ENCODE measurements around the gene INPPL1. TPM values are rescaled to one million over a fixed set of nuclear protein-coding genes. Genes with fewer than 3 reads are reported as not detected.
A peak's percentile ranks its signal among the peaks of the same experiment; 100 is the strongest.

INPPL1 gene
- total RNA-seq, 1 experiment from 2014 or later, result 90.2 TPM

- intact Hi-C loops (cut with micrococcal nuclease), result loop anchor here (1.0 to 2.0 kb wide), 2 partner anchors 41 to 121 kb away; partner anchors contain the start of gene LAMTOR1
- ChIA-PET POLR2A (interaction anchor here (0.7 to 3.8 kb wide), 29 partner anchors 10 to 295 kb away, joined by 3 to 27 read pairs (median 4); partner anchors contain the start of genes ANAPC15, RNF121 and XNDC1N), CTCF (interaction anchor here (0.7 to 2.3 kb wide), 8 partner anchors 12 to 252 kb away, joined by 3 to 11 read pairs (median 4); no protein-coding TSS in a partner anchor)
- TF ChIP-seq CTCF (IDR thresholded peaks at IDR 0.05; ENCODE audit: unreplicated experiment), result no peak
- Mint-ChIP-seq H3K27me3 (ENCODE audit: insufficient read depth, unreplicated experiment) (no peaks in the 10 kb centered on the region), H3K4me3 (ENCODE audit: unreplicated experiment) (peak overlapping the region; percentile 87), H3K36me3 (ENCODE audit: insufficient read depth, unreplicated experiment) (peaks cover 10% of the 10 kb centered on the region), H3K27ac (ENCODE audit: low read depth, unreplicated experiment) (peak overlapping the region; percentile 84), H3K4me1 (ENCODE audit: insufficient read depth, unreplicated experiment) (peaks cover 8% of the 10 kb centered on the region), H3K9me3 (ENCODE audit: unreplicated experiment) (no peaks in the 10 kb centered on the region)
- BruUV-seq (replicated peaks), result no TSS peak
- peak; percentile 69 for DNase-seq (ENCODE audit: unreplicated experiment)
Observed at GRCh38 chr11:72223615-72224563, 678 bp upstream of the INPPL1 start.

GRCh38 chr11:72225411-72225951, 914 bp downstream of the INPPL1 start:
- no peaks in the 10 kb centered on the region for H3K9me3 Mint-ChIP-seq (ENCODE audit: unreplicated experiment)
- H3K4me3 Mint-ChIP-seq (ENCODE audit: unreplicated experiment), result peak overlapping the region; percentile 87
- peaks cover 23% of the 10 kb centered on the region for H3K36me3 Mint-ChIP-seq (ENCODE audit: insufficient read depth, unreplicated experiment)
- no peak for TF ChIP-seq CTCF (IDR thresholded peaks at IDR 0.05; ENCODE audit: unreplicated experiment)
- DNase-seq (ENCODE audit: unreplicated experiment), result no peak
- CTCF ChIA-PET, result interaction anchor here (0.6 to 1.7 kb wide), 6 partner anchors 13 to 252 kb away, joined by 3 to 7 read pairs (median 4); no protein-coding TSS in a partner anchor
- POLR2A ChIA-PET, result interaction anchor here (0.6 to 3.8 kb wide), 11 partner anchors 10 to 1877 kb away, joined by 3 to 27 read pairs (median 6); partner anchors contain the start of genes ANAPC15 and XNDC1N
- H3K27me3 Mint-ChIP-seq (ENCODE audit: insufficient read depth, unreplicated experiment), result no peaks in the 10 kb centered on the region
- peak overlapping the region; percentile 27 for H3K27ac Mint-ChIP-seq (ENCODE audit: low read depth, unreplicated experiment)
- BruUV-seq (replicated peaks), result no TSS peak
- peaks cover 8% of the 10 kb centered on the region for H3K4me1 Mint-ChIP-seq (ENCODE audit: insufficient read depth, unreplicated experiment)
- intact Hi-C loops (cut with micrococcal nuclease), result loop anchor here (2.0 kb wide), 1 partner anchor 123 kb away; the partner anchor contains the start of gene LAMTOR1

GRCh38 chr11:72226701-72227100, 2.1 kb downstream of the INPPL1 start:
- no peak for DNase-seq (ENCODE audit: unreplicated experiment)
- intact Hi-C loops (cut with micrococcal nuclease), result no loop called here
- Mint-ChIP-seq H3K27me3 (ENCODE audit: insufficient read depth, unreplicated experiment) (no peaks in the 10 kb centered on the region), H3K36me3 (ENCODE audit: insufficient read depth, unreplicated experiment) (peaks cover 35% of the 10 kb centered on the region), H3K4me1 (ENCODE audit: insufficient read depth, unreplicated experiment) (peaks cover 8% of the 10 kb centered on the region), H3K9me3 (ENCODE audit: unreplicated experiment) (no peaks in the 10 kb centered on the region), H3K4me3 (ENCODE audit: unreplicated experiment) (no peak overlapping the region), H3K27ac (ENCODE audit: low read depth, unreplicated experiment) (no peak overlapping the region)
- no TSS peak for BruUV-seq (replicated peaks)
- no peak for TF ChIP-seq CTCF (IDR thresholded peaks at IDR 0.05; ENCODE audit: unreplicated experiment)
- CTCF ChIA-PET, result interaction anchor here (0.6 to 1.9 kb wide), 6 partner anchors 37 to 303 kb away, joined by 3 to 10 read pairs (median 3); no protein-coding TSS in a partner anchor
- POLR2A ChIA-PET, result interaction anchor here (1.9 to 3.1 kb wide), 2 partner anchors 9 to 11 kb away, joined by 7 to 25 read pairs; no protein-coding TSS in a partner anchor
